Activated naive CD4-positive, alpha-beta T cell treated with anti-CD3 and anti-CD28 coated beads, Interleukin-2, amount 50 U/mL, for 16 hours (primary cell): ENCODE results near the gene SORD.
"Not testable (repeated sequence)": the region's sequence is repeated elsewhere in the genome, so short reads cannot be mapped to it uniquely, and the experiment has no call there.

Experiments
- DNase-seq: peaks from one replicate; pipeline ENCODE4 v3.0.0-alpha.2; 2020

SORD gene

DNA sequence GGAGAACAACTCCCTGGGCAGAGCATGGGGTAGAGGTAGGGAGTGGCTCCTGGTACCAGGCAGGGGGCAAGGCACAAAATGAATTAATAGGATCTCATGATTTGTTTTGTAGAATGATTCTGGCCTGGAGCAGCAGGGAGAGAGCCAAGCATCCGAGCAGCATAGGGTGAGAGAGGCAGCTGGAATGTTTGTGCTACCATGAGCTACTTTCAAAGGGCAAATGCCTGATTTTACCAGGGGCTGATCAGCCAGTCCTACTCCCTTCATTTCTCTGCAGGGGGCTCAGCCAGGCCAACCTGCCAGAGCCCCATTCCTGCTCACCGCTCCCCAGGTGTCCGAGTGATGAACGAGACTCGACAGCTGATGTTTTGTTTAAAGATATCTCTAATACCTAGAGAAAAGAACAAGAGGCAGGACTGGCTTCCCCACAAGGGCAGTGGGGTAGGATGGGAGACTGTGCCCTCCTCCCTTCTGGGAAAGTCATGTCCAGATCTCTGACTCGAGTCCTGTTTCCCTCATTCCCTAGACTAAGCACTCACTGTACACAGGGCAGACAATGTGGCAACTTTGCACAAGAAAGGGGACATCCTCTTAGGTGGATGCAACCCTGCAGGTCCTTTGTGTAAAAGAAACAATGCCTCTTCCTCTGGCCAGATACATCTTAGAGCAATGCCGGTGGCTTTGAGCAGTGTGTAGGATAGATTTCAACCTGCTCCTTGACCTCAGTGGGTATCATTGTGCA, 78.1 kb downstream of the SORD start:
- DNase-seq, result no peak

DNA sequence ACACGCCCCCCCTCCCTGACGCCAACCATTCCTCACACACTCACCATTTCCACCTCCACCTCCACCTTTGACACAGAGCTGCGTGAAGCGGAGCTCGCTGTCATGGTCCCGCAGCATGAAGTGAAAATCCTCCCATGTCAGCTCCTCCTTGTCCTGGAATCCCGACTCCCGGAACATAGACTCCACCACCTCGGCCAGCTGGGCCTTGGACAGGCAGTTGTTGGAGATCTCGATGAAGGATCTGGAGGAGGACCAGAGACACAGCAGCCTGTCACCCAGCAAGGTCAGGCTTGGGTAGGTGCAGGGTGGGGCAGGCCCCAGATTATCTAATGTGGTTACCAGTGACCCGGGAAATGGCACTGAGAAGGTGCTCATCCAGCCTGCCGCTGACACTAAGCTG, 78.8 kb downstream of the SORD start:
- no peak for DNase-seq

- DNase-seq, result no peak
Observed at GRCh38 chr15:45102226-45102625, 79.2 kb downstream of the SORD start.

DNA sequence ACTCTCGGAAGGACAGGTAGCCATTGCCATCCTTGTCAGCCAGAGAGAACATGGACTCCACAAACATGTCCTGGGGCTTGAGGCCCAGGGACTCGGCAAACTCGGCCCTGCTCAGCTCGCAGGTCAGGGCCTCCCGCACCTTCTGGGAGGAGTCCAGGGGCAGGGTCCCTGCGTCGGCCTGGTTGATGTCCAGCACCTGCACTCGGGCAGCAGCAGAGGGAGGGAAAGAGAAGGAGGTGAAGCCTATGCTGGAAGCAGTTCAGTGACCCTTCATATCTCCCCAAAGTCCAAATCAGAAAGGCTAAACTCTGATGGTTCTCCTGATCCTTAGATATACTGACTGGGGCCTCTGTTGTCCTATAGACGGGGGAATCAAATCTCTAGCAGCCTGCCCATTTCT, 81.2 kb downstream of the SORD start:
- not testable (repeated sequence) for DNase-seq

GRCh38 chr15:45105586-45105985, 82.6 kb downstream of the SORD start:
- DNase-seq, result no peak

GRCh38 chr15:45106002-45106790, 83.2 kb downstream of the SORD start:
- no peak for DNase-seq

DNA sequence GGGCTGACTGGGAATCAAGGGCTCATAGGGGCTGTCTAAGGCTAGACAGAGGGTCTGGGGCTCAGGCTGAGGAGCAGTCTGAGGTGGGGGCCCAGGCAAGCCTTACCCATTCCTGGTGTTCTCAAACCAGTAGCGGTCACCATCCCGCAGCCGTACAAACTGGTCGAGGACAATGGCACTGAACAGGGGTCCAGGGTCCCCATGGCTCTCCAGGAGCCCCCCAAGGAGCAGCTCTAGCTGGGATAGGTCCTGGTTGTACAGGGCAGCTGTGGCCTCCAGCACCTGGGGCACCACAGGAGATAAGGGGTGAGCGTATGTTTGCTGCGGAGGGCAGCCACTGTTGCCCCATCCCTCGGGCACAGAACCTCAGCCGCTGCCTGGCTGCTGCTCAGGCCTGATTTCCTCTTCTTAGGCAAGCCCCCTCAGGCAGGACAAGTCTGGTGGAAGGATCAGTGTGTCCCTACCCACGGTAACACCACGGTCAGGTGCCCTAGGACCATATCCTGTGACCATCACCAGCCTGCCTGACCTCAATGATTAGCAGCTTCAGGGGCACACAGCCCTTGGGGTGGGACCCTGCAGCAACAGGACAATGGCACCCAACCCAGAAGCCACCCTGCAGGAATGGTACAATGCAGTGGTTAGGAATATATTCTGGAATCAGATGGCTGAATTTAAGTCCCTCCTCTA, 85.1 kb downstream of the SORD start:
- no peak for DNase-seq

GRCh38 chr15:45110256-45110820, 87.3 kb downstream of the SORD start:
- no peak for DNase-seq

GRCh38 chr15:45111390-45112142, 88.6 kb downstream of the SORD start:
- no peak for DNase-seq

GRCh38 chr15:45112143-45112590, 89.2 kb downstream of the SORD start:
- DNase-seq, result no peak

DNA sequence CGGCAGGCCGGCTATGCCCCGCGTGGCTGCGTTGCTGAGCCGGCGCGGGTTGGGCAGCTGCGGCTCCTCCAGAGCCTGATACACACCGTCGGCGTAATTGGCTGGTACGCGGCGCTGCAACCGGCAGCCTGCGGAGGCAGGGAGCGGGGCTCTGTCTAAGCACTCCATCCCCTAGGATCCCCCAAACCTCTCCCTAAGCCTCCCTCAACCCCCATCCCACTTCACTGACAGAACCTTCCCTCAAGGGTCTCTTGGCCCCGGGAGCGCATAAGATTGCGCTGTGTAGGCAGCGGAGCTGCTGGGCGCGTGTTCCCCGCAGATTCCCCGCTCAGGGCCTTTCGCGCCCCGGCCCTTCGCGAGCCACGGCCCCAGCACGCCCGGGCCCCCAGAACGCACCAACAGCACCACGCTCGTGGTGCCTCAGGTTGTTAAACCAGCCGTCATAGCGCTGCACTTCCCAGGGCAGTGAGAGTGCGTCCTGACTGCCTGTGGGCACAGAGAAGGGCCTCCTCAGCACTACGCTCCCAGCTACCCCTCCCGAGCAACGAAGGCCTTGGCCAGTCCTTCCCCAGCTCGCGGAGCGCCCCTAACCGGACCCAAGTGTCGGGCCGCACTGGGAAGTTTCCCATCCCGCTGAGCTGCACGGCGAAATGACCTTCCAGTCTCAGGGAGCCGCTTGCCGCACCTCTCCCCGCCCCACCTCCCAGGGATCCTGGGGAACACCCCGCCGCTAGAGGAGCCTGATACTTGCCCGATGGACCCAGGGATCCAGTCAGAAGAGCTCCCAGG, 89.8 kb downstream of the SORD start:
- no peak for DNase-seq

DNA sequence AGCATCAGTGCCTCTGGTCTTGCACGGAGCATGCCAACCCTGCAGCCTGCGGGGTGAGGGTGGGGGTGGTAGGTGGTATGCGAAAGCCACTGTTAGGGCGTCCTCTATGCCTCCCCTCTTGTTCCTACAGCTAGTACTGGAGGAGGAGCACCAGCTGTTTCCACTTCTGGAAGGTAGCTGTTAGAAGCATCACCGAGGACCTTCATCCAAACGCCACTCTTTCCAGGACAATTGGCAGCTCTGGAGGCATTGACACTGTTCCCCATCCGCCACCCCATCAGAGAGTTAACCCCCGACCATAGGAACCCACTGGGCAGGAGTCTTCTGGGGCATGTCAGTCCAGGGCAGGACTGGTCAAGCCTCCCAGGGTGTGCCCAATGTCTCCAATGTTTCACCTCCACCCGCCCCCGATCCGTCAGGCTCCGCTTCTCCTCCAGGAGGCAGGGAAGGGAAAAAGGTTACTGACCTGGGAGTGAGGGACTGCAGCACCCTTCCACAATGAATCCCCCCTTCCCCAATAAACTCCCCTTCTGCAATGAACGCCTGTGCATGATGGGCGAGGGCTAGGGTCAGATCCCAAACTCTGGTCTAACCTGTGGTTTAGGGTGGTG, 90.5 kb downstream of the SORD start:
- no peak for DNase-seq

DNA sequence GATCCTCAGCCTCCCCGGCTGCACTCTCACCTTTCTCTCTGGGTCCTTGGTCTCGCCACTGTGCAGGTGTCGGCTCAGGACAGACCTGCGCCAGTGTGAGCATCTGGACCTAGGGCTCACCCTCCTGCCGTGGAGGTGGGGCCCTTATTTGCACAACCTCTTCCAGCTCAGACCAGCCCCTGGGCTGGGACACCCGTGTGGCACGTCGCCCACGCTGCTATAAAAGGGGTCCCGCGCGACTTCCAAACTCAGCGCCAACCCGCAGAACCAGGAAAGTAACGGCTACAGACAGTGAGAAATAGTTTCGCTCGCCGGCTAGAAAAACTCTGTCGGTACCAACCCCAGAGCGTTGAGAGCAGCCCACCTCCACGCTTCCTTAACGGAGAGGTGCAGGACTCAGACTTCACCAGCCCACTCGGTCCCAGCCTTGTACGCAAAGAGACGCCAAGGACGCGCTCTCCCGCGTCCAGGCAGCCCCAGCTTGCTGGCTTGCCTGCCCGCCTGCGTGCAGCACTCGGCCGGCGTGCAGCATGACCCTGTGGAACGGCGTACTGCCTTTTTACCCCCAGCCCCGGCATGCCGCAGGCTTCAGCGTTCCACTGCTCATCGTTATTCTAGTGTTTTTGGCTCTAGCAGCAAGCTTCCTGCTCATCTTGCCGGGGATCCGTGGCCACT, 91.2 kb downstream of the SORD start, which contains the start of the genes DUOX2 and DUOXA2:
Gene DUOX2 (minus strand): TSS at position 97 of the 675 bp plus-strand sequence. CDS start 761 bp downstream, outside the sequence.
Gene DUOXA2 (plus strand): TSS at position 251 of the 675 bp plus-strand sequence. CDS start 280 bp downstream, at position 531.
- no peak for DNase-seq

DNA sequence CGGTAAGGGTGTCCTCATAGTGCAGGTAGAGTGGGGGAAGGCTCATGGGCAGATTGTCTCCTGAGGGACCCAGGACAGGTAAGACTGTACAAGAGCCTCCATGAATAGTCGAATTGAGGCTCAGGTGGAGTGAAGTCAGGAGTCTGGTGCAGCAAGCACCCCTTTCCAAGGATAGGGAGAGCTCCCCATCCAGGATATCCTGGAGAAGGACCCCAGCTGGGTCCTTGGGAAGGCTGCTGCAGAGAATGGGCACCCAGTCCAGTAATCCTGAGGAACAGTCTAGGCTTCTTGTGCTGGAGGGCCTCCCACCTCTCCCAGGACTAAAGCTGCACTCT, 91.7 kb downstream of the SORD start:
- DNase-seq, result no peak

DNA sequence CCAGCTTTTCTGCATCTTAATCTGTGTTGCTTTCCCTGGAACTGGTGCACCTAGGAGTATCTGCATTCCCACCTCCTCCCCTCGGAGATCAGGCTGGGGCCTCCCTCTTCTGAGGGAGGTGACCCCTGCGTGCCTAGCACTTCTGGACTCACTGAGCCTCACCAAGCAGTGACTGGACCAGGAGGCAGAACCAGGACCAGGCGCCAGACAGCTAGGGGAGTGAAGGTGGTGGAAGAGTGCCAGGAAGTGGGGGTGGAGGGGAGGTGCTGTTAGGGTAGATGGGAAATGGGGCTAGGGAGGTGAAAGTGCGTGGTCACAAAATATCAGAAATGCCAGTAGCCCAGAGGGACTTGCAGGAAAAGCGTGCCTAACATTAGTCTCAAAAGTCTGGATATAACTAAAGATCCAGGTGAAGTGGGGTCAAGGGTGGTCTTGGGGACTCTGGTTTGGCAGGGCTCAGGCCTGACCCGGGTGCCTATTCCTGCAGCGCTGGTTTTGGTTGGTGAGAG, 92.4 kb downstream of the SORD start:
- no peak for DNase-seq

- no peak for DNase-seq
Observed at GRCh38 chr15:45116006-45116481, 93.0 kb downstream of the SORD start.

GRCh38 chr15:45116482-45117307, 93.7 kb downstream of the SORD start:
- DNase-seq, result no peak

- no peak for DNase-seq
Observed at GRCh38 chr15:45117308-45118130, 94.5 kb downstream of the SORD start.
